Left ventricle myocardium superior (tissue), 1 donor: ENCODE results near the gene INF2. TPM values are rescaled to one million over a fixed set of nuclear protein-coding genes. Genes with fewer than 3 reads are reported as not detected.
"Not testable (repeated sequence)": the region's sequence is repeated elsewhere in the genome, so short reads cannot be mapped to it uniquely, and the experiment has no call there.

ENCODE experiments used
- ATAC-seq: fragments of 200-7000 bp; cut with Tn5 transposase; one replicate; pipeline ENCODE4 v1.9.1; 2020; ENCODE audit warnings: mild to moderate bottlenecking, moderate library complexity
- DNase-seq: peaks from one replicate; pipeline ENCODE4 v3.0.0-alpha.2; 2020
- intact Hi-C: fragments of 100-400 bp; cut with micrococcal nuclease; formaldehyde crosslinking; loops from one replicate; pipeline ENCODE4 v1.11.0; 2022
- total RNA-seq: library from RNA; stranded (reverse); fragmentation: NEBNext Ultra II Directional; extraction: Animal tissue kit (Norgen Biotek cat#: 25700); gene quantifications from one replicate; pipeline ENCODE4 v1.2.1, GENCODE V29; 2021
- donor health status: DM: no; HTN: yes; CAD: no; lungs with severe emphysema.

INF2 gene
- total RNA-seq, 1 donor from 2014 or later, result 30.4 TPM

DNA sequence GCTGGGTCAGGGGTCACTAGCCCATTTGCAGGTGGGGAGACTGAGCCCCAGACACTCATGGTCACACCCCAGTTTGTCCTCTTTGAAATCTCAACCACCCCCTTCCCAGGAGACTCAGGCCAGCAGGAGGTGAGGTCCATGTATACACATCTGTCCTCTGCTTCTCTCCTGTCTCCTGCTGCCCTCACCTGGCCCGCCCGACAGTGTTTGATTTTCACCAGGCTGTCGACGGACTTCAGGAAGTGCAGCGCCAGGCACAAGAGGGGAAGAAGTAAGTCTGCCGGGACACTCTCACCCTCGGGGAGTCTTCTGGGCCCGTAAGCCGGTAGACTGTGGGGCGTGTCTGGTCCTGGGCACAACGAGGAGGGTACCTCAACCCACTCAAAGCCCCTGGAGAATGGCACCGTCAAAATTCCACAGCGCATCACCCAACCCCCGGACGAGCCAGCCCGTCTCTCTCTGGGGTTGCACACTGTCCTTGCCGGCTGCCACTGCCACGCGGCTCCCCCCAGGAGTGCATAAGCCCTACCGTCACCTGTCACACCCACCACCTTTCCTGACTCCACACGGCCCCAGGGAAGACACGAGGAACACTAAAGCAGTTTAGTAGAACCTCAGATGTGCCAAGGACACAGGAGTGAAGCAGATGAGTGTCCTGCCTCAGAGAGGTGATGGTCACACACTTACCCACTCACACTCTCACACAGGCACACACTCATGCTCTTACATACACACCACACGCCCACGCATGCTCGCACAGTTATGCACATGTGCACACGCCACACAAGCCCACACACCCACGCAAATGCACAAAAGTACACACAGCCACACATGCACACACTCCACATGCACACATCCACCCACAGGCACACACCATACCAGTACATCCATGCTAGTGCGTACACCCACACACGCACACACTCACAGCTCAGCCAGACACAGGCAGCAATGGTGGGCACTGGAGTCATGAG lies 50.4 kb downstream of the INF2 start:
- intact Hi-C loops, result no loop called here
- no peak for ATAC-seq

GRCh38 chr14:104741108-104741802 lies 51.8 kb downstream of the INF2 start:
- DNase-seq (peak; percentile 32), ATAC-seq (no peak)
- intact Hi-C loops, result no loop called here

More for the DNA sequence above, 50.4 kb downstream of the INF2 start:
- DNase-seq, result no peak

DNA sequence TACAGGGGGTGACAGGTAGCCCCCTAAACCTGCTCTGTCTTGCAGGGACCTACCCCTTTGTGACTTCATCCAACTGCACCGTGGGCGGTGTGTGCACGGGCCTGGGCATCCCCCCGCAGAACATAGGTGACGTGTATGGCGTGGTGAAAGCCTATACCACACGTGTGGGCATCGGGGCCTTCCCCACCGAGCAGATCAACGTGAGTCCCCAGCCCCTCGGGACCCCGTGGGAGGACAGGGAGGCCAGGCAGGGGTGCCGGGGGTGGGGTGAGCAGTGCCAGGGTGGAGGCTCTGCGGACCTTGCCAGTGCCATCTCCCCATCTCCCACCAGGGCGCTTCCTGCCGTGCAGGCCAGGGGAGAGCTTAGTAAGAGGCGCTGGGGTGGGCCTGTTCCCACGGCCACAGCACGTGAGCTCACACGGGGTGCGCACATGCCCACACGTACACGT lies 52.4 kb downstream of the INF2 start:
- intact Hi-C loops, result no loop called here
- DNase-seq (peak; percentile 24), ATAC-seq (no peak)

GRCh38 chr14:104742586-104743455 lies 53.4 kb downstream of the INF2 start:
- intact Hi-C loops, result no loop called here
- ATAC-seq, result no peak
- DNase-seq, result peak; percentile 18

DNA sequence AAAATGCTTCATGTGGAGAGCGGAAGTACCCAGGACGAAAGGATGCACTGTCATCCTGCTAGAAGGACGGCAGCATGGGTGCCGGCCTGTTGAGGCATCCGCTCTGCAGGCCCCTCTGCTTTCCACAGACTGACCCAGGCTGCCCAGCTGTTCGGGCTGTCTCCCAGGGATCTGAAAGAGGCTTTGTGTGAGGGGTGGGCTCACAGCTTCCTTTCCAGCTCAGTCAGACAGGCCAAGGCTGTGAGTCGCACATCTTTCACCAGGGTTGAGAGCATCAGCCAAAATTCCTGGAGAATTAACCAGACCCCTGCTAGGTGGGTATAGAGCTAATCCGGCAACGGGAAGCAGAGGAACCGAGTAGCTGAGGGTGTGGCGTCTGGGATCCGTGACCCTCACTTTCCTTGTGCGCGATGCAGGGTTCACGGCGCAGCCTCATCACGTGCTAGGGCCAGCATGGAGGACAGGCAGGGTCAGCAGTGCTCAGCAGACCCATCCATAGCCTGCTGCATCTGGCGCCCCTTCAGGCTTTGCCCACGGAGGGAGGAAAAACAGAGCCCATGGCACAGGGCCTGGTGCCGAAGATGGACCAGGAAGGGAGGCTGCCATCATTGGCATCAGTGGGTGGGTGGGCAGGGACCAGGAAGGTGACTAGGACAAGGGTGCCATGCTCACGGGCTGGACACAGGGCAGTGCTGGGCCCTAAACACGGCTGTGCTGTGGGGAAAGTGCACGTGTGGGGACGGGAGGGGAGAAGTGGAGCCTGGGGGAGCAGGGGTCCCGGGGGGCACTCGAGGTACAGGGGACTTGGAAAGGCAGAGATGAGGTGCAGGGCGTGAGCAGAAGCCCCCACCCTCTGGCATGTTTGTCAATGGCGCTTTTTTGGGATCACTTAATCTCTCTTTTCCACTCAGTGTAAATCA lies 54.3 kb downstream of the INF2 start:
- intact Hi-C loops, result no loop called here
- ATAC-seq (no peak), DNase-seq (peak; percentile 16)

DNA sequence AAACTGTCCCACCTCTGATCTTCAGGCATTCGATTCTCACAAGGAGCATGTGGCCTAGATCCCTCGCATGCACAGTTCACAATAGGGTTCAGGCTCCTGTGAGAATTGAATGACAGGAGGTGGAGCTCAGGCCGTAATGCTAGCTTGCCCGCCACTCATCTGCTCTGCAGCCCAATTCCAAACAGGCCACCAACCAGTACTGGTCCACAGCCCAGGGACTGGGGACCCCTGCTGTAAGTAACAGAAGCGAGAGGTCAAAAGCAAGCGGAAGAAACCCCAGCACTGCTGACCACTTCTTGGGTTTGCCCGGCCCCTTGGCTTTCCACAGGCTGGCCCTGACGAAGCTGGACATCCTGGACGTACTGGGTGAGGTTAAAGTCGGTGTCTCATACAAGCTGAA lies 55.1 kb downstream of the INF2 start:
- ATAC-seq (no peak), DNase-seq (peak; percentile 18)
- intact Hi-C loops, result no loop called here

DNA sequence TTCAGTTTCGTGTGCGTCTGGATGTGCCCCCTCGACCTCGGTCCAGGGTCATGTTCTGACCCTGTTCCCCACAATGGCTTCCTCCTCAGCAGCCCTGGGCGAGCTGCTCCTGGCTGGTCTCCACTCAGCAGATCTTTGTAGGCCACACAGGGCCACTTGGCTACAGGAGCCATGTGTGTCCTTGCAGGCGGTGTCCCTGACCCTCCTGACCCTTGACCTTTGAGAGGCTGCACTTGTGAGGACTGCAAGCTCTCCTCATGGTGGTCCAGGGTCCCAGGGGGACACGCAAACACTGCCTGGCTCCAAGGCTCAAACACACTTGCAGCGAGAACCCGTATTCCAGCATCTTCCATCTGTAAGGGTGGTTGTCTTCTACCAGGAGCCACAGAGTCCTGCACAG lies 56.0 kb downstream of the INF2 start:
- ATAC-seq, result no peak
- DNase-seq, result peak; percentile 22
- intact Hi-C loops, result no loop called here

DNA sequence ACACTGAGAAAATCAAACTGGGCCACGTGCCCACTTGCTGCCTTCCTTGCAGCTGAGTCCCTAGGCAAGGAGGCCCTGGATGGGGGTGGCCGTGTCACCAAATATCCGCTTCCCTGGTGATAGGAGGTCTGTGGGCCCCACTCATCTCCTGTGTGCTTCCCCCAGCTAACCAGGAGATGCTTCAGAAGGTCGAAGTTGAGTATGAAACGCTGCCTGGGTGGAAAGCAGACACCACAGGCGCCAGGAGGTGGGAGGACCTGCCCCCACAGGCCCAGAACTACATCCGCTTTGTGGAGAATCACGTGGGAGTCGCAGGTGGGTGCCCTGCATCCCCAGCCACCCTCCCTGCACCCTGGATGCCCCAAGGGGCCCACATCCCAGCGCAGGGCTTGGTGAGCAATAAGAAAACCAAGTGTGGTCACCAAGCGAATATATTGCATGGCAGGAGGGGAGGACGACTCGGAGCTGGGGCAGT lies 56.7 kb downstream of the INF2 start:
- intact Hi-C loops, result no loop called here
- DNase-seq (peak; percentile 26), ATAC-seq (no peak)

- peak; percentile 43 for ATAC-seq
- peak; percentile 55 for DNase-seq
- intact Hi-C loops, result no loop called here
These were observed 57.6 kb downstream of the INF2 start for GRCh38 chr14:104746934-104747481.

GRCh38 chr14:104747876-104748275 lies 58.5 kb downstream of the INF2 start:
- DNase-seq (peak; percentile 10), ATAC-seq (no peak)
- intact Hi-C loops, result no loop called here

DNA sequence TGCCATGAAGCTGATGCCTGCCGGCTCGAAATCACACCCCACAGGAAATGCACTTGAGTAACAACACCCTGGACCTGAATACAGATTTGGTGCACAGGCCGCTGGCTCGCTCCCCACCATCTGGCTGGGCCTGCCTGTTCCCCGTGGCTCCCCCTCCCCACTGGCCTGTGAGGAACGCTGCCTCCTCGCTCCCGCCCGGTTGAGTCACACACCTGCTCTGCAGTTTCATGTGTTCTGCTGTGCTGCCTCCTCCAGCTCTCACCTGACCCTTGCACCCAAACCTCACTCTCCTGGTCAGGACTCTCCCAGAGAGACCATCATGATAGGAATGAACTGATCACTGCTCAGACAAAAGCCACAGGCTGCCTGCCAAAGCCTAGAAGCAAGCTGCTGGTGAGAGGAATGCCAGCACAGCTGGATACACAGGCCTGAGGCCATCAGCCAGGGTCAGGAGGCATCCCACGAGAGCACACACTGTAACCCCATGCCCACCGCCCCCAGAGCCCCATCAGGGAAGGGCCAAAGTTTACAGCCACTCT lies 59.8 kb downstream of the INF2 start:
- ATAC-seq, result no peak
- intact Hi-C loops, result no loop called here

GRCh38 chr14:104750056-104750752 lies 60.8 kb downstream of the INF2 start:
- ATAC-seq (no peak), DNase-seq (peak; percentile 17)
- intact Hi-C loops, result no loop called here

More for the DNA sequence above, 59.8 kb downstream of the INF2 start:
- DNase-seq, result peak; percentile 55

DNA sequence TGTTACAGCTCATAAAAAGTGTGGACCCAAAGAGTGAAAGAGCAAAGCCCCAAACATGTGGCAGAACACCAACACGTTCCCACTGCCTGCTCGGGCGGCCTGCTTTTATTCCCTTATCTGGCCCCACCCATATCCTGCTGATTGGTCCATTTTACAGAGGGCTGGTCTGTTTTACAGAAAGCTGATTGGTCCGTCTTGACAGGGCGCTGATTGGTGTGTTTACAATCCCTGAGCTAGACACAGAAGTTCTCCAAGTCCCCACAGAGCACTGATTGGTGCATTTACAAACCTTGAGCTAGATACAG lies 61.3 kb downstream of the INF2 start:
- intact Hi-C loops, ATAC-seq: not testable (repeated sequence)
- DNase-seq, result peak; percentile 15

- ATAC-seq (no peak), DNase-seq (peak; percentile 55)
- intact Hi-C loops, result no loop called here
These were observed 62.4 kb downstream of the INF2 start for GRCh38 chr14:104751539-104752422.

GRCh38 chr14:104752423-104752734 lies 63.0 kb downstream of the INF2 start:
- intact Hi-C loops, result no loop called here
- DNase-seq (no peak), ATAC-seq (no peak)

DNA sequence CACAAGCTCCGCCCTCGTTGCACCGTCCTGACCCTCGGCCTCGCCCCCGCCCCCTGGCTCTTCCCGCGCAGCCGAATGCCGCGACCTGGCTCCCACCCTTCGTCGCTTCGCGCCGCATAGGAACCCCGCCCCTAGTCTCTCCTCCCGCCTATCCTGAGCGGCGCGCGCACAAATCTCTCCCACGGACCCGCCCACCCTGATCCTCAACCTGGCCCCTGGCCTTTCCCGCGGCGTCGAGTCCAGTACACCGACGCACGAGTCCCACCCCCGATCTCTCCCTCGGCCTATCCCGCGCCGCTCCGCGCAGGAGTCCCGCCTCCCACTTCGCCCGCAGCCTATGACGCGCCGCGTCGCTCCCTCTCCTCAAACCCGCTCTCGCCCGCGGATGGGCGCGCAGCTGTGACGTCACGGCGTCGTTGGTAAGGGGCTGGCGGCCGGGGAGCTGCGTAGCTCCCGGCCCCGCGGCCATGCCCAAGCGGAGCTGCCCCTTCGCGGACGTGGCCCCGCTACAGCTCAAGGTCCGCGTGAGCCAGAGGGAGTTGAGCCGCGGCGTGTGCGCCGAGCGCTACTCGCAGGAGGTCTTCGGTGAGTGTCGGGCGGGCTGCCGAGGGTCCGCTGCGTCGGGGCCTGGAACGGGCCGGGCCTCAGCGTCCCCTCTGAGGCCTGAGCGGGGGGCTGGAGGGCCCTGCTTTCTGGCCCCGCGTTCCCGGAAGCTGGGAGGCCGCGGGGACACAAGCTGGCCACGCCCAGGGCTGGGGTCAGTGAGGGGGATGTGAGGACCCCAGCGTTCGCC lies 63.5 kb downstream of the INF2 start, which contains the start of gene SIVA1:
TSS of gene SIVA1 (plus strand) at position 413 of the 793 bp plus-strand sequence. CDS start at position 468, 55 bp downstream.
- intact Hi-C loops, result no loop called here
- peak; percentile 95 for ATAC-seq
- peak; percentile 100 for DNase-seq
